Breast epithelium (tissue), 3 donors: Measurements from ENCODE around the gene BBS7.

ENCODE experiments used
- POLR2A ChIP-seq: fragments of 450-650 bp; IDR thresholded peaks from one replicate; pipeline ENCODE4 v1.6.1; 2016; ENCODE audit warnings: antibody characterized with exemption, mild to moderate bottlenecking, moderate library complexity
- POLR2AphosphoS5 ChIP-seq, 3 donors: sonication (generic); formaldehyde crosslinking; IDR thresholded peaks; one replicate each; pipeline ENCODE4 v1.6.1; 2017; ENCODE audit warnings: antibody characterized with exemption in 3 of 3
- TF ChIP-seq, protein P1 (sequence below), 3 donors: fragments of 450-650 bp; IDR thresholded peaks; one replicate each; pipeline ENCODE4 v1.5.1; 2016 to 2017; ENCODE audit warnings: antibody characterized with exemption in 3 of 3, mild to moderate bottlenecking in 3 of 3, moderate library complexity in 3 of 3

DNA sequence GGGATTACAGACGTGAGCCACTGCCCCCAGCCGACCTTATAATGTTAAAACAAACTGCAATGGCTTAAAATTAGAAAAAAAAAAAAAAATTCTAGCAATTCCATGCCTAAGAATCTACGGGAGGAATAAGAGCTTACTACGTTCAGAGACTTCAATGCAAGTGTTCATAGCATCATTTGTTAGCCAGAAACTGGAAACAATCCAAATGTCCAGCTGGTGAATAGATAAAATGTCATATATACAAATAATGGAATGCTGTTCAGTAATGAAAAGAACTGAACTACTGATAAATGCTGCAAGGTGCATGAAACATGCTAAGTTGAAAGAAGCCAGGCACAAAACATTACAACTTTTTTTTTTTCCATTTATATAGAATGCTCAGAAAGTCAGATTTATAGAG is 63.9 kb downstream of the BBS7 start:
- TF ChIP-seq POLR2A, result no peak
- TF ChIP-seq, protein P1, sequence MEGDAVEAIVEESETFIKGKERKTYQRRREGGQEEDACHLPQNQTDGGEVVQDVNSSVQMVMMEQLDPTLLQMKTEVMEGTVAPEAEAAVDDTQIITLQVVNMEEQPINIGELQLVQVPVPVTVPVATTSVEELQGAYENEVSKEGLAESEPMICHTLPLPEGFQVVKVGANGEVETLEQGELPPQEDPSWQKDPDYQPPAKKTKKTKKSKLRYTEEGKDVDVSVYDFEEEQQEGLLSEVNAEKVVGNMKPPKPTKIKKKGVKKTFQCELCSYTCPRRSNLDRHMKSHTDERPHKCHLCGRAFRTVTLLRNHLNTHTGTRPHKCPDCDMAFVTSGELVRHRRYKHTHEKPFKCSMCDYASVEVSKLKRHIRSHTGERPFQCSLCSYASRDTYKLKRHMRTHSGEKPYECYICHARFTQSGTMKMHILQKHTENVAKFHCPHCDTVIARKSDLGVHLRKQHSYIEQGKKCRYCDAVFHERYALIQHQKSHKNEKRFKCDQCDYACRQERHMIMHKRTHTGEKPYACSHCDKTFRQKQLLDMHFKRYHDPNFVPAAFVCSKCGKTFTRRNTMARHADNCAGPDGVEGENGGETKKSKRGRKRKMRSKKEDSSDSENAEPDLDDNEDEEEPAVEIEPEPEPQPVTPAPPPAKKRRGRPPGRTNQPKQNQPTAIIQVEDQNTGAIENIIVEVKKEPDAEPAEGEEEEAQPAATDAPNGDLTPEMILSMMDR (IDR thresholded peaks at IDR 0.05), result no peak
- no peak for TF ChIP-seq POLR2AphosphoS5 (IDR thresholded peaks at IDR 0.05)
